GM21619 (cell line): Measurements from ENCODE around the gene PSD4.

ENCODE experiments used
- ATAC-seq: cut with Tn5 transposase; IDR thresholded peaks from one replicate; pipeline ENCODE4 v1.9.1; 2021; ENCODE audit not compliant: unreplicated experiment

Gene PSD4

GRCh38 chr2:113203217-113203530 is 29.4 kb downstream of the PSD4 start:
- no peak for ATAC-seq

- peak; percentile 81 for ATAC-seq
These were observed 30.2 kb downstream of the PSD4 start for GRCh38 chr2:113203901-113204519.

- no peak for ATAC-seq
These were observed 32.5 kb downstream of the PSD4 start for GRCh38 chr2:113206251-113206650.

GRCh38 chr2:113207021-113207420 is 33.2 kb downstream of the PSD4 start:
- no peak for ATAC-seq

GRCh38 chr2:113208396-113208795 is 34.6 kb downstream of the PSD4 start:
- ATAC-seq = no peak

GRCh38 chr2:113209011-113209645 is 35.4 kb downstream of the PSD4 start:
- ATAC-seq = no peak

GRCh38 chr2:113209646-113210171 is 35.9 kb downstream of the PSD4 start:
- no peak for ATAC-seq

- ATAC-seq = no peak
These were observed 37.7 kb downstream of the PSD4 start for GRCh38 chr2:113211226-113212105.

GRCh38 chr2:113212245-113213060 is 38.7 kb downstream of the PSD4 start:
- ATAC-seq = no peak

- ATAC-seq = no peak
These were observed 39.5 kb downstream of the PSD4 start for GRCh38 chr2:113213061-113213930.

GRCh38 chr2:113214141-113214540 is 40.4 kb downstream of the PSD4 start:
- ATAC-seq = no peak

- ATAC-seq = no peak
These were observed 41.3 kb downstream of the PSD4 start for GRCh38 chr2:113215056-113215455.

- no peak for ATAC-seq
These were observed 42.5 kb downstream of the PSD4 start for GRCh38 chr2:113216321-113216720.

GRCh38 chr2:113216891-113217454 is 43.2 kb downstream of the PSD4 start:
- ATAC-seq = no peak

GRCh38 chr2:113217455-113218282 is 43.9 kb downstream of the PSD4 start:
- no peak for ATAC-seq

GRCh38 chr2:113218283-113219091 is 44.7 kb downstream of the PSD4 start:
- peak; percentile 62 for ATAC-seq

GRCh38 chr2:113219092-113219441 is 45.3 kb downstream of the PSD4 start:
- ATAC-seq = no peak

- ATAC-seq = no peak
These were observed 45.7 kb downstream of the PSD4 start for GRCh38 chr2:113219525-113219888.
